Right lobe of liver (tissue), 4 donors: Measurements from ENCODE around the gene SH3TC1.

ENCODE experiments used
- POLR2A ChIP-seq: fragments of 450-650 bp; IDR thresholded peaks from one replicate; pipeline ENCODE4 v1.6.1; 2017; ENCODE audit warnings: antibody characterized with exemption, mild to moderate bottlenecking
- TF ChIP-seq, protein P1 (sequence below), 4 donors: fragments of 200-600 bp in 3 of 4; fragments of 450-650 bp in 1 of 4; IDR thresholded peaks; one replicate each; pipeline versions ENCODE4 v1.5.1 to v1.8.0; 2016 to 2022; ENCODE audit warnings: antibody characterized with exemption in 4 of 4, mild to moderate bottlenecking in 2 of 4
- donor health status: DM: no; HTN: no; CAD: no.
- donor health status: DM: no; HTN: no; CAD: no.
- donor health status: DM: no; HTN: yes; CAD: no.

DNA sequence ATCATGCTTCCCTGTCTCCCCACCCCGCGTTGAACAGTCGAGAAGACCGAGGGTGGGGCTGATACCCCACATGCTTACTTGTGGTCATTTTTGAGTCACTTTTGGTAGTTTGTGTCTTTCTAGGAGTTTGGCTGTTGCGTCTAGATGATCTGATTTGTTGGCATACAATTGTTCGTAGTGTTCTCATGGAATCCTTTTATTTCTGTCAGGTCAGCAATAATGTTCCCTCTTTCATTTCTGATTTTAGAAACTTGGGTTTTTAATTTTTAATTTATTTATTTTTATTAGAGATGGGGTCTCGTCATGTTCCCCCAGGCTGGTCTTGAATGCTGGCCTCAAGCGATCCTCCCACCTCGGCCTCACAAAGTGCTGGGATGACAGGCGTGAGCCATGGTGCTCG, 30.9 kb downstream of the SH3TC1 start:
- TF ChIP-seq, protein P1, sequence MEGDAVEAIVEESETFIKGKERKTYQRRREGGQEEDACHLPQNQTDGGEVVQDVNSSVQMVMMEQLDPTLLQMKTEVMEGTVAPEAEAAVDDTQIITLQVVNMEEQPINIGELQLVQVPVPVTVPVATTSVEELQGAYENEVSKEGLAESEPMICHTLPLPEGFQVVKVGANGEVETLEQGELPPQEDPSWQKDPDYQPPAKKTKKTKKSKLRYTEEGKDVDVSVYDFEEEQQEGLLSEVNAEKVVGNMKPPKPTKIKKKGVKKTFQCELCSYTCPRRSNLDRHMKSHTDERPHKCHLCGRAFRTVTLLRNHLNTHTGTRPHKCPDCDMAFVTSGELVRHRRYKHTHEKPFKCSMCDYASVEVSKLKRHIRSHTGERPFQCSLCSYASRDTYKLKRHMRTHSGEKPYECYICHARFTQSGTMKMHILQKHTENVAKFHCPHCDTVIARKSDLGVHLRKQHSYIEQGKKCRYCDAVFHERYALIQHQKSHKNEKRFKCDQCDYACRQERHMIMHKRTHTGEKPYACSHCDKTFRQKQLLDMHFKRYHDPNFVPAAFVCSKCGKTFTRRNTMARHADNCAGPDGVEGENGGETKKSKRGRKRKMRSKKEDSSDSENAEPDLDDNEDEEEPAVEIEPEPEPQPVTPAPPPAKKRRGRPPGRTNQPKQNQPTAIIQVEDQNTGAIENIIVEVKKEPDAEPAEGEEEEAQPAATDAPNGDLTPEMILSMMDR (IDR thresholded peaks at IDR 0.05), result no peak
- no peak for TF ChIP-seq POLR2A
